GM21528 (cell line): ENCODE measurements around the gene SLC4A9.

Experiments
- ATAC-seq: cut with Tn5 transposase; IDR thresholded peaks from one replicate; pipeline ENCODE4 v1.9.1; 2021; ENCODE audit warnings: mild to moderate bottlenecking, moderate library complexity; ENCODE audit not compliant: unreplicated experiment, low FRiP score

Gene SLC4A9

DNA sequence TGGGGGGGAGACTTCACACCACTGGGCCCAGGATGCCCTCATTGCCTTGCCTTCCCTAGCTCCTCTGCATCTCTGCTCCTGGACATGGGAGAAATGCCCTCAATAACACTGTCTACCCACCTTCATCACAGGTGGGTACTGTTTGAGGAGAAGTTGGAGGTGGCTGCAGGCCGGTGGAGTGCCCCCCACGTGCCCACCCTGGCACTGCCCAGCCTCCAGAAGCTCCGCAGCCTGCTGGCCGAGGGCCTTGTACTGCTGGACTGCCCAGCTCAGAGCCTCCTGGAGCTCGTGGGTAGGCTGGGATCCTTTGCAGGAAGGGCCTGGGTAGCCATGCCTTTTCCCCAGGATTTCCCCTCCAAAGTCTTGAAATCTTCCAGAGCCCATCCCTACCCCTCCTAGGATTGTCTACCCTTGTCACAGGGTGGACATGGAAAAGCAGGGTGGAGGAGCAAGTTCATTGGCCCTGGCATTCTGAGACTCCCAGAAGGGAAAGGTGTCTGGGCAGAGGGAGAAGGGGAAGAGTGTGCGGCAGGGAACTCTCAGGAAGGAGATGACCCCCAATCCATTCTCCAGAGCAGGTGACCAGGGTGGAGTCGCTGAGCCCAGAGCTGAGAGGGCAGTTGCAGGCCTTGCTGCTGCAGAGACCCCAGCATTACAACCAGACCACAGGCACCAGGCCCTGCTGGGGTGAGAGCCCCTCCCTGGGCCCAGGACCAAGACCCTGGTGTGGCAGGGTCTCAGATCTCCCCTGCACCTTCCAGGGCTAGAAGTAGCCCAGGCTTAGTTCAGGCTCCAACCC is 886 bp downstream of the SLC4A9 start:
- no peak for ATAC-seq

GRCh38 chr5:140361901-140362300 is 1.9 kb downstream of the SLC4A9 start:
- no peak for ATAC-seq

DNA sequence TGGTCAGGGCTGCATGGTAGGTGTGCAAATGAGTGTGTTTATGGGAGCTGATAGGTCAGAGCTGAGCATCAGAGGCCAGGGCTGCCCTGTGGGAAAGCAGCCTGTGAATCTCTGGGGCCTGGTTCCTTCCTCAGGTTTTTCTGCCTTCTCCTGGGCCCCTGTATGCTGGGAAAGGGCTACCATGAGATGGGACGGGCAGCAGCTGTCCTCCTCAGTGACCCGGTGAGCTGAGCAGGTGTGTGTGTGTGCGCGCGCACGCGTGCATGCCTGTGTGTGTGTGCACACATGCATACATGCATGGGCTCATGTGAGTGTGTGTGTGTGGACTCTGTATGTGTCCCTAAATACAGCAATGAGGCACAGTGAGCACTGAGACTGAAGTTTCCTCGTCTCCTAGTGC is 2.3 kb downstream of the SLC4A9 start:
- no peak for ATAC-seq

DNA sequence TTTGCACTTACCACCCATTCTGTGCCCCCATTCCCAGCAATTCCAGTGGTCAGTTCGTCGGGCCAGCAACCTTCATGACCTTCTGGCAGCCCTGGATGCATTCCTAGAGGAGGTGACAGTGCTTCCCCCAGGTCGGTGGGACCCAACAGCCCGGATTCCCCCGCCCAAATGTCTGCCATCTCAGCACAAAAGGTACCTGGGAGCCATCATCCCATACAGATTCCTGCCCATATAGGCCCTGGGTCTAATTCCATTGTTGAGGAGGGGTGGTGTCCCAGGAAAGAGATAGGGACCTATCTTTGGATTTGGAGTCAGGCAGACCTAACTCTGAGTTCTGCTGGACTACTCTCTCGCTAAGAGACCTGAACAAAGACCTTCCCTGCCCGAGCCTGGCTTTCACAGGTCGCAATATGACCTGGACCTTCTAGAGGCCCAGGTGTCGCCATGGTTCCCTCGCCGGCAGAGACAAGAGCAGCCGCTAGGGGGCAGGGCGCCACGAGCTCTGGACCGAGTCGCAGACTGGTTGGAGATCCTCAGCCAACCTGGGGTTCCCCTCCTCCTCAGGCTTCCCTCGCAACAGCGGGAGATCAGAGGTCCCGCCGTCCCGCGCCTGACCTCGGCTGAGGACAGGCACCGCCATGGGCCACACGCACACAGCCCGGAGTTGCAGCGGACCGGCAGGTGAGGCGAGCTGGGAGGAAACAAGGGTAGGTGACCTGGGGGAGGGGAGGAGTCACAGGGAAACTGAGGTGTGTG is 3.1 kb downstream of the SLC4A9 start:
- ATAC-seq = peak; percentile 83

DNA sequence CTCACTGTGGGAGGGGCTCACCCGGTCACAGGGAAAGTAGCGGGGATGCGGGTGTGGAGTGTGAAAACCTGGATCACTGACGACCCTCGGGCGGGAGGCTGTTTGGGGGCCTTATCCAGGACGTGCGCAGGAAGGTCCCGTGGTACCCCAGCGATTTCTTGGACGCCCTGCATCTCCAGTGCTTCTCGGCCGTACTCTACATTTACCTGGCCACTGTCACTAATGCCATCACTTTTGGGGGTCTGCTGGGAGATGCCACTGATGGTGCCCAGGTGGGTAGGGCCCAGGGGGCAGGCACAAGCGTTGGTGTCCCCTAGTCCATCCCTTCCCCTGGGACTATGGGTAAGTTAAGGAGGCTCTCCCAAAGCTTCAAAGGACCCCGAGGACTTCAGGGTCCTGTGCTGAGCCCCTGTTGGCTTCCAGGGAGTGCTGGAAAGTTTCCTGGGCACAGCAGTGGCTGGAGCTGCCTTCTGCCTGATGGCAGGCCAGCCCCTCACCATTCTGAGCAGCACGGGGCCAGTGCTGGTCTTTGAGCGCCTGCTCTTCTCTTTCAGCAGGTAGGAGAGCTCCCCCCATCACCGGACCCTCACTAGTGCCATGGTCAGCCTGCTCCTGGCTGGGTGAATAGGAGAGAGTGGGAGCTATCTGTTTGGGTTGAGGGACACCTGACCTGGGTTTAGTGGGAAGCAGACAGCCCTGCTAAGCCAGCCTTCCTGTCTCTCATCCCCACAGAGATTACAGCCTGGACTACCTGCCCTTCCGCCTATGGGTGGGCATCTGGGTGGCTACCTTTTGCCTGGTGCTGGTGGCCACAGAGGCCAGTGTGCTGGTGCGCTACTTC is 3.9 kb downstream of the SLC4A9 start:
- ATAC-seq = no peak

DNA sequence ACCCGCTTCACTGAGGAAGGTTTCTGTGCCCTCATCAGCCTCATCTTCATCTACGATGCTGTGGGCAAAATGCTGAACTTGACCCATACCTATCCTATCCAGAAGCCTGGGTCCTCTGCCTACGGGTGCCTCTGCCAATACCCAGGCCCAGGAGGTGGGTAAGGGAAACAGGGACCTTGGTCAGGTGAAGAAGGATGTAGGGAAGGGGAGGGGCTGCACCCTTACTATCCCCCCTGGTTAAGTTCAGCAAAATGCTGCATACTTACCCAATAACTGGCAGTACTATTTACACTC is 4.4 kb downstream of the SLC4A9 start:
- no peak for ATAC-seq

GRCh38 chr5:140365282-140365681 is 5.3 kb downstream of the SLC4A9 start:
- ATAC-seq = no peak

GRCh38 chr5:140365941-140366340 is 5.9 kb downstream of the SLC4A9 start:
- no peak for ATAC-seq

GRCh38 chr5:140366589-140367255 is 6.7 kb downstream of the SLC4A9 start:
- ATAC-seq = no peak

GRCh38 chr5:140367256-140368013 is 7.4 kb downstream of the SLC4A9 start:
- no peak for ATAC-seq

DNA sequence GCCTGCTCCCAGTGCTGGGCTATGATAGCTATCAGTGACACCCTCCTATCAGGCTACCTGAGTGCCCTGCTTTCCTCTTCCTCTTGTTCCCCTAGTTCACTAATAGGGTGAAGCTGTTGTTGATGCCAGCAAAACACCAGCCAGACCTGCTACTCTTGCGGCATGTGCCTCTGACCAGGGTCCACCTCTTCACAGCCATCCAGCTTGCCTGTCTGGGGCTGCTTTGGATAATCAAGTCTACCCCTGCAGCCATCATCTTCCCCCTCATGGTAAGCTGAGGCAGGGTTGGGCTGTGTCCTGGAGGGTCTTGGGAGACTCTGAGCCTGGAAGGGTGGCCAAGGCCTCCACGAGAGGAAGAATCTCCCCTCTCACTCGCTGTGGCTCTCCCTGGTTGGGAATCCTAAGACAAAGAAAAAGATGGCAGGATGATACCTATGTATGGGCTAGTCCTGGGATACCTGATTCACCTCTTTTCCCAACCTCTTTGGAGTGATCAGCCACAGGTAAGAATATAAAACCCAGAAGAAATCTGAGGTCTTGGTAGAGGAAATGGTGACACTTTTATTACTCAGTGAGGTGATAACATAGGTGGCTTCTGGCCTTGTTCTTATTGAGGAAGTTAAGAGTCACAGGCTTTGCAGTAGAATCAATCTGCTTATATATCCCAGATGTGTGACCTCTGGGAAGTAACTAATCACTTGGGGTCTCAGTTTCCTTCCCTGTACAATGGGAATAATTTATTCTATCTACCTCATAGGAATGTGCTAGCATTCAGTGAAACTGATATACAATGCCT is 11.6 kb downstream of the SLC4A9 start:
- no peak for ATAC-seq

- peak; percentile 64 for ATAC-seq
These were observed 13.0 kb downstream of the SLC4A9 start for GRCh38 chr5:140372971-140373487.

DNA sequence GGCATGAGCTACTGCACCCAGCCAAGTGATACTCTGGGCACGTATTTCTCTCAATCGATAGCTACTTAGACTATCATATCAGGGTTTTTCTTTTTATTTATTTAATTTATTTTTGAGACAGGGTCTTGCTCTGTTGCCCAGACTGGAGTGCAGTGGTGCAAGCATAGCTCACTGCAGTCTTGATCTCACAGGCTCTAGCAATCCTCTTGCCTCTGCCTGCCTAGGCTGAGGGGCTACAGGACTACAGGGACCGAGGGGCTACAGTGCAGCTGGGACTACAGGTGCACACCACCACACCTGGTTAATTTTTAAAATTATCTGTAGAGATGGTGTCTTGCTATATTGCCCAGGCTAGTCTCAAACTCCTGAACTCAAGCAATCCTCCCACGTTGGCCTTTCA is 21.4 kb downstream of the SLC4A9 start:
- ATAC-seq = no peak

DNA sequence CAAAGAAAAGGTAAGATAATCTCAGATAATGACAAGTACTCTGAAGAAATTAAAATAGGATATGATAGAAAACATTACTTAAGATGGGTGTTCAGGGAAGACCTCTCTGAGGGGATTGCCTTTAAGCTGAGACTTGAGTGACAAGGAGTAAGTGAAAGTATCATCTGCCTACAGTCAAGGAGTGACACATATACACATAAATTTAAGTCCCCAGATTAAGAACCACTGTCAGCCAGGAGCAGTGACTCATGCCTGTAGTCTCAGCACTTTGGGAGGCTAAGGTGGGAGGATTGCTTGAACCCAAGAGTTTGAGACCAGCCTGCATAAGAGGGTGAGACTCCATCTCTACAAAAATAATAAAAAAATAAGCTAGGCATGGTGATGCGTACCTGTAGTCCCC is 22.0 kb downstream of the SLC4A9 start:
- ATAC-seq = no peak

GRCh38 chr5:140382866-140383265 is 22.9 kb downstream of the SLC4A9 start:
- ATAC-seq = no peak

DNA sequence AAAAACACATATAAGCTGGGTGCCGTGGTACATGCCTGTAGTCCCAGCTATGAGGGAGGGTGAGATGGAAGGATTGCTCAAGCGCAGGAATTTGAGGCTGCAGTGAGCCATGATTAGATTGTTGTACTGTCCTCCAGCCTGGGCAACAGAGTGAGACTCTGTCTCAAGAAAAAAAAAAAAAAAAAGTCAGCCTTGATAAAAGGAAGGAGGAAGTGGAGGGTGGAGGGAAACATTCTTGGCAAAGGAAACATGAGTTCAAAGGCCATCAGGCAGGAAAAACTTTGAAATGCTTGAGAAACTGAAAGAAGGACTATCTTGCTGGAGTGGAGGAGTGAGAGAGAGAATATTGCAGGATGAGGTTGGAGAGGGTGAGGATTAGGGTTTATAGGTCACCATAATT is 23.3 kb downstream of the SLC4A9 start:
- no peak for ATAC-seq

- no peak for ATAC-seq
These were observed 28.1 kb downstream of the SLC4A9 start for GRCh38 chr5:140388052-140388451.

- no peak for ATAC-seq
These were observed 31.3 kb downstream of the SLC4A9 start for GRCh38 chr5:140391312-140391711.

- ATAC-seq = no peak
These were observed 31.7 kb downstream of the SLC4A9 start for GRCh38 chr5:140391732-140392131.
